CD4-positive, alpha-beta T cell (primary cell): ENCODE results near the gene KNTC1. TPM values are rescaled to one million over a fixed set of nuclear protein-coding genes. Genes with fewer than 3 reads are reported as not detected.

ENCODE experiments used
- ATAC-seq: fragments of 200-7000 bp; cut with Tn5 transposase; one replicate; pipeline ENCODE4 v1.10.0; 2022; ENCODE audit warnings: mild to moderate bottlenecking; ENCODE audit not compliant: poor library complexity
- CTCF ChIA-PET: fragments of 350-600 bp; sonication (Branson Sonifier 250); formaldehyde crosslinking; loops from one replicate; lab custom pipeline; 2021; ENCODE audit warnings: antibody characterized with exemption, inconsistent platforms; lab: Charles Lee
- POLR2A ChIA-PET: fragments of 350-600 bp; sonication (Branson Sonifier 250); formaldehyde crosslinking; loops from one replicate; lab custom pipeline; 2021; ENCODE audit warnings: antibody characterized with exemption, inconsistent platforms; lab: Charles Lee
- DNase-seq, 14 experiments: peaks; one replicate each; pipeline ENCODE4 v3.0.0-alpha.2; 2013 to 2020; ENCODE audit warnings: mixed read lengths in 2 of 14
- H3K27ac ChIP-seq, 2 donors: one replicate each; pipeline versions ENCODE4 v1.5.1 to v1.7.0; 2013; ENCODE audit warnings: low read length in 2 of 2, low read depth in 1 of 2, mild to moderate bottlenecking in 1 of 2
- H3K27me3 ChIP-seq, 2 experiments: 1 replicate in 1 of 2; 2 replicates in 1 of 2; pipeline versions ENCODE4 v1.6.1 to v1.7.0; 2013; ENCODE audit warnings: low read length in 2 of 2, control low read depth in 1 of 2, mild to moderate bottlenecking in 1 of 2, moderate library complexity in 1 of 2; ENCODE audit not compliant: insufficient read depth in 2 of 2, control insufficient read depth in 1 of 2
- H3K36me3 ChIP-seq: one replicate; pipeline ENCODE4 v1.6.1; 2013; ENCODE audit warnings: low read length, control low read depth; ENCODE audit not compliant: insufficient read depth
- H3K4me1 ChIP-seq: one replicate; pipeline ENCODE4 v1.6.1; 2013; ENCODE audit warnings: low read length, control low read depth; ENCODE audit not compliant: insufficient read depth
- H3K4me3 ChIP-seq: one replicate; pipeline ENCODE4 v1.5.1; 2013; ENCODE audit warnings: mild to moderate bottlenecking, low read length, moderate library complexity
- H3K9me3 ChIP-seq, 2 experiments: 1 replicate in 1 of 2; 2 replicates in 1 of 2; pipeline versions ENCODE4 v1.6.1 to v1.7.0; 2013; ENCODE audit warnings: low read length in 2 of 2, mild to moderate bottlenecking in 2 of 2, control low read depth in 1 of 2, moderate library complexity in 1 of 2; ENCODE audit not compliant: control insufficient read depth in 1 of 2, insufficient read depth in 1 of 2
- H3K27ac Mint-ChIP-seq: one replicate; pipeline ENCODE4 v1.8.0; 2020; ENCODE audit warnings: mixed read lengths
- H3K27me3 Mint-ChIP-seq: one replicate; pipeline ENCODE4 v1.8.0; 2021; ENCODE audit warnings: mixed read lengths
- H3K36me3 Mint-ChIP-seq: one replicate; pipeline ENCODE4 v1.8.0; 2021; ENCODE audit warnings: low read depth, mixed read lengths
- H3K4me1 Mint-ChIP-seq: one replicate; pipeline ENCODE4 v1.8.0; 2021; ENCODE audit warnings: low read depth, mixed read lengths
- H3K4me3 Mint-ChIP-seq: one replicate; pipeline ENCODE4 v1.8.0; 2020; ENCODE audit warnings: mild to moderate bottlenecking, mixed read lengths
- H3K9me3 Mint-ChIP-seq: one replicate; pipeline ENCODE4 v1.8.0; 2020; ENCODE audit warnings: mixed read lengths
- intact Hi-C, 2 experiments: fragments of 100-400 bp; cut with DNase I in 1 of 2; cut with micrococcal nuclease in 1 of 2; formaldehyde crosslinking; loops; one replicate each; pipeline versions ENCODE4 v1.15.1 to v1.9.0; 2023 to 2025; cut with DNase I, micrococcal nuclease
- polyA plus RNA-seq, 2 donors: library from polyadenylated mRNA; unstranded; fragments of 120-200 nt; gene quantifications; one replicate each; pipeline ENCODE4 v1.2.1, GENCODE V29; 2013
- total RNA-seq, 174 experiments: library from RNA in 2 of 174; stranded (reverse) in 2 of 174; gene quantifications; one replicate each; pipeline ENCODE4 v1.2.3 and lab custom pipeline; 2021 to 2026
- TF ChIP-seq, protein P1 (sequence below): fragments of 200-600 bp; IDR thresholded peaks from one replicate; pipeline ENCODE4 v1.8.0; 2022; ENCODE audit warnings: antibody characterized with exemption, mild to moderate bottlenecking

Gene KNTC1, protein sequence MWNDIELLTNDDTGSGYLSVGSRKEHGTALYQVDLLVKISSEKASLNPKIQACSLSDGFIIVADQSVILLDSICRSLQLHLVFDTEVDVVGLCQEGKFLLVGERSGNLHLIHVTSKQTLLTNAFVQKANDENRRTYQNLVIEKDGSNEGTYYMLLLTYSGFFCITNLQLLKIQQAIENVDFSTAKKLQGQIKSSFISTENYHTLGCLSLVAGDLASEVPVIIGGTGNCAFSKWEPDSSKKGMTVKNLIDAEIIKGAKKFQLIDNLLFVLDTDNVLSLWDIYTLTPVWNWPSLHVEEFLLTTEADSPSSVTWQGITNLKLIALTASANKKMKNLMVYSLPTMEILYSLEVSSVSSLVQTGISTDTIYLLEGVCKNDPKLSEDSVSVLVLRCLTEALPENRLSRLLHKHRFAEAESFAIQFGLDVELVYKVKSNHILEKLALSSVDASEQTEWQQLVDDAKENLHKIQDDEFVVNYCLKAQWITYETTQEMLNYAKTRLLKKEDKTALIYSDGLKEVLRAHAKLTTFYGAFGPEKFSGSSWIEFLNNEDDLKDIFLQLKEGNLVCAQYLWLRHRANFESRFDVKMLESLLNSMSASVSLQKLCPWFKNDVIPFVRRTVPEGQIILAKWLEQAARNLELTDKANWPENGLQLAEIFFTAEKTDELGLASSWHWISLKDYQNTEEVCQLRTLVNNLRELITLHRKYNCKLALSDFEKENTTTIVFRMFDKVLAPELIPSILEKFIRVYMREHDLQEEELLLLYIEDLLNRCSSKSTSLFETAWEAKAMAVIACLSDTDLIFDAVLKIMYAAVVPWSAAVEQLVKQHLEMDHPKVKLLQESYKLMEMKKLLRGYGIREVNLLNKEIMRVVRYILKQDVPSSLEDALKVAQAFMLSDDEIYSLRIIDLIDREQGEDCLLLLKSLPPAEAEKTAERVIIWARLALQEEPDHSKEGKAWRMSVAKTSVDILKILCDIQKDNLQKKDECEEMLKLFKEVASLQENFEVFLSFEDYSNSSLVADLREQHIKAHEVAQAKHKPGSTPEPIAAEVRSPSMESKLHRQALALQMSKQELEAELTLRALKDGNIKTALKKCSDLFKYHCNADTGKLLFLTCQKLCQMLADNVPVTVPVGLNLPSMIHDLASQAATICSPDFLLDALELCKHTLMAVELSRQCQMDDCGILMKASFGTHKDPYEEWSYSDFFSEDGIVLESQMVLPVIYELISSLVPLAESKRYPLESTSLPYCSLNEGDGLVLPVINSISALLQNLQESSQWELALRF (N-terminal part only)
- total RNA-seq, result 10 to 100 TPM; 23.3 to 23.8 TPM
- polyA plus RNA-seq (2013, experiment 1 of 2), result 18.2 TPM
- polyA plus RNA-seq (2013, experiment 2 of 2), result 26.0 TPM
- 20.0 to 388 (median 93.9) reads per million in 172 experiments for total RNA-seq (lab: John Stamatoyannopoulos, UW)

DNA sequence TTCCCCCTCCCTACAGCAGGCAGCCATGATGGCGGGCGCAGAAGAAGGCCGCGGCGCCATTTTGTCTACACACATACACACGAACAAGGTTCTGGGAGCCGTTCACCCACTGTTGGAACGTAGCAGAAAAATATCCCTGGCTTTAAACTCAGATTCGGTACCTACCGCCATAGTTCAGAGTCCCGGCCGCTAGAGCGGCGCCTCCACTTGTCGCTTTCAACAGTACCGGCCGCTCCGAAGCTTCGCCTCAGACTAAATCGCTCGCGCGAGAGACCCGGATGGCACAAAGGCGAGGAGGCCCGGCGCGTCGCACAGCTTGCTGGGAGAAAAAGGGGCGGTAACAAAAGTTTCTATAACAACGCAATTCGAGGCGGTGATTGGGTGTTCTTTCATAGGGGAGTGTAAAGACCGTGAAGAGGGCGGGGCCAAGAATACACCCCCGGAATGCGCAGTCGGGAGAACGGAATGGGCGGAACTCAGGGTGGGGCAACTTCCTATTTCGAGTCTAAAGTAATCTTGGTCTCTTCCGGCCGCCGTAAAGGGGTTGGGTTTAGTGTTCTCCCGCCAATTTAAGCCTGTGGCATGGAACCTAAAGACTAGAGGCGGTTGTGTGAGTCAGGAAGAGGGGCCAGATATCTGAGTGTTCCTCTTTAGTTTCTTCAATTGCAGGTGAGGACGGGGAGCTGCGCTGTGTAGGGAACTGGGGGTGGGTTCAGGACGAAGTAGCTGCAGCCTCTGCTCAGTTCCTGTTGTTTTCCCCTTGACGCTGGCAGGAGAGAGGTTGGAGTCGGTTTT, at the start of gene KNTC1, which contains the start of gene RSRC2:
Gene KNTC1, plus strand, starts transcription at position 567 of the 795 bp plus-strand sequence. CDS start 2,815 bp downstream, outside the sequence.
Gene RSRC2, minus strand, starts transcription at position 254 of the 795 bp plus-strand sequence. Its CDS starts 83 bp downstream, at position 171.
- H3K9me3 Mint-ChIP-seq, result no peaks in the 10 kb centered on the region
- ChIA-PET CTCF (interaction anchor here (1.0 to 2.6 kb wide), 3 partner anchors 12 to 226 kb away, joined by 3 to 22 read pairs (median 6); partner anchors contain the start of genes DENR and ZCCHC8), POLR2A (interaction anchor here (0.6 to 8.9 kb wide), 35 partner anchors 9 to 1175 kb away, joined by 3 to 208 read pairs (median 4); partner anchors contain the start of genes B3GNT4, CLIP1, DENR and DIABLO)
- H3K4me3 Mint-ChIP-seq, result no peak within 1 kb of the TSS
- no peaks in the 10 kb centered on the region for H3K27me3 Mint-ChIP-seq
- Histone ChIP-seq H3K4me3 (peak within 1 kb of the TSS; percentile 97), H3K4me1 (peaks cover 21% of the 10 kb centered on the region), H3K27me3 (no peaks in the 10 kb centered on the region), H3K27ac (peak within 1 kb of the TSS; percentile 98 to 99), H3K9me3 (no peaks in the 10 kb centered on the region), H3K36me3 (peaks cover 30% of the 10 kb centered on the region)
- TF ChIP-seq, protein P1, sequence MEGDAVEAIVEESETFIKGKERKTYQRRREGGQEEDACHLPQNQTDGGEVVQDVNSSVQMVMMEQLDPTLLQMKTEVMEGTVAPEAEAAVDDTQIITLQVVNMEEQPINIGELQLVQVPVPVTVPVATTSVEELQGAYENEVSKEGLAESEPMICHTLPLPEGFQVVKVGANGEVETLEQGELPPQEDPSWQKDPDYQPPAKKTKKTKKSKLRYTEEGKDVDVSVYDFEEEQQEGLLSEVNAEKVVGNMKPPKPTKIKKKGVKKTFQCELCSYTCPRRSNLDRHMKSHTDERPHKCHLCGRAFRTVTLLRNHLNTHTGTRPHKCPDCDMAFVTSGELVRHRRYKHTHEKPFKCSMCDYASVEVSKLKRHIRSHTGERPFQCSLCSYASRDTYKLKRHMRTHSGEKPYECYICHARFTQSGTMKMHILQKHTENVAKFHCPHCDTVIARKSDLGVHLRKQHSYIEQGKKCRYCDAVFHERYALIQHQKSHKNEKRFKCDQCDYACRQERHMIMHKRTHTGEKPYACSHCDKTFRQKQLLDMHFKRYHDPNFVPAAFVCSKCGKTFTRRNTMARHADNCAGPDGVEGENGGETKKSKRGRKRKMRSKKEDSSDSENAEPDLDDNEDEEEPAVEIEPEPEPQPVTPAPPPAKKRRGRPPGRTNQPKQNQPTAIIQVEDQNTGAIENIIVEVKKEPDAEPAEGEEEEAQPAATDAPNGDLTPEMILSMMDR, result no peak
- peaks cover 39% of the 10 kb centered on the region for H3K36me3 Mint-ChIP-seq
- DNase-seq, result peak; percentile 93 to 100 (median 96)
- intact Hi-C loops, result loop anchor here (1.0 to 10.0 kb wide), 9 partner anchors 26 to 1075 kb away; partner anchors contain the start of genes DENR (in 2 of the 2), DDX55 (in 1 of the 2), DIABLO (in 1 of the 2) and MPHOSPH9 (in 1 of the 2)
- H3K4me1 Mint-ChIP-seq, result peaks cover 36% of the 10 kb centered on the region
- no peak within 1 kb of the TSS for H3K27ac Mint-ChIP-seq
- ATAC-seq, result peak; percentile 90

DNA sequence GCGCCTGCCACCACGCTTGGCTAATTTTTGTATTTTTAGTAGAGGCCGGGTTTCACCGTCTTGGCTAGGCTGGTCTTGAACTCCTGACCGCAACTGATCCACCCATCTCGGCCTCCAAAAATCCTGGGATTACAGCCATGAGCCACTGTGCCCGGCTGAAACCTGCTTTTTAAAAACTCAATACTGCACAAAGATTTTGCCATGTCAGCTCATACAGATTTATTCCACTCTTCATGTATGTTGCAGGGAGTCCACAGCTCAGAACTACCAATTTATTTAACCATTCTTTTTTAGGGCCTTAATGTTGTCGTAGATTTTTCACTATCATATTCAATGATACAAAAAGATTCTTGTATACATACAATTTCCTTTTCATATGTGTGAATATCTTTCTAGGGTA, 46.3 kb upstream of the KNTC1 start:
- Histone ChIP-seq H3K27me3 (no peaks in the 10 kb centered on the region), H3K27ac (no peak overlapping the region), H3K9me3 (no peaks in the 10 kb centered on the region), H3K36me3 (peaks cover 82% of the 10 kb centered on the region), H3K4me1 (no peaks in the 10 kb centered on the region), H3K4me3 (no peak overlapping the region)
- ChIA-PET CTCF (no interaction called here), POLR2A (no interaction called here)
- no peaks in the 10 kb centered on the region for H3K4me1 Mint-ChIP-seq
- H3K9me3 Mint-ChIP-seq, result no peaks in the 10 kb centered on the region
- intact Hi-C loops, result no loop called here
- H3K4me3 Mint-ChIP-seq, result no peak overlapping the region
- no peak for DNase-seq
- peaks cover 88% of the 10 kb centered on the region for H3K36me3 Mint-ChIP-seq
- no peaks in the 10 kb centered on the region for H3K27me3 Mint-ChIP-seq
- TF ChIP-seq, protein P1, result no peak
- ATAC-seq, result no peak
- no peak overlapping the region for H3K27ac Mint-ChIP-seq
